ENCODE measurements around the gene NR3C2. TPM values are rescaled to one million over a fixed set of nuclear protein-coding genes. Genes with fewer than 3 reads are reported as not detected.

Gene NR3C2
- total and polyA plus RNA-seq, 2 of the 4 experiments (the other 2 are of a cell fraction) = 1.1 to 2.3 TPM

DNA sequence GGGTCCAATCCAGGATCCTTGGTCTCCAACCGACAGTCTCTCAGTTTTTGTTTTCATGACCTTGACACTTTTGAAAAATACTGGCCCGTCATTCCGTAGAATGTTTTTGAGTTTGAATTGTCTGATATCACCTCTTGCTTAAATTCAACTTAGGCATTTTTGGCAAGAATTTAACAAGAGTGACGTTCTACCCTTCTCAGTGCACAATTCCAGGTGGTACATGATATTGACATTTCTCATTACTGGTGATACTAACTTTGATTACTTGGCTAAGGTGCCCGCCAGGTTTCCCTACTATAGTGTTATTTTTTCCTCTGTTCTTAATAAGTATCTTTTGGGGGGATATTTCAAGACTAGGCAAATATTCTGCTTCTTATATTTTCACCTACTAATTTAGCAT is 215.1 kb downstream of the NR3C2 start:
- Histone ChIP-seq H4K91ac (ENCODE audit: insufficient read depth, low read depth, low read length) (no peak overlapping the region), H3K18ac (ENCODE audit: low read depth, low read length) (no peak overlapping the region), H2BK15ac (ENCODE audit: low read depth, low read length) (no peak overlapping the region), H3K4me1 (ENCODE audit: control insufficient read depth, insufficient read depth, low read length) (no peaks in the 10 kb centered on the region), H3K56ac (ENCODE audit: extremely low read depth, insufficient read depth, low read length) (no peak overlapping the region), H3K4me2 (ENCODE audit: low read depth, low read length) (no peak overlapping the region), H3K14ac (replicated peaks; ENCODE audit: low read depth, low read length) (no peak overlapping the region), H3K9ac (ENCODE audit: low read depth, low read length) (no peak overlapping the region), H4K20me1 (ENCODE audit: insufficient read depth, low read length) (no peaks in the 10 kb centered on the region), H3K27me3 (ENCODE audit: control insufficient read depth, insufficient read depth, low read length) (no peaks in the 10 kb centered on the region), H3K4me3 (ENCODE audit: insufficient read depth, low read depth, low read length) (no peak overlapping the region), H3K9me1 (ENCODE audit: insufficient read depth, low read length) (no peaks in the 10 kb centered on the region), H3K79me1 (ENCODE audit: low read depth in 1 of 2, low read length in 2 of 2) (no peaks in the 10 kb centered on the region), H2BK20ac (ENCODE audit: low read depth, low read length) (no peak overlapping the region), H3K23ac (ENCODE audit: low read depth, low read length) (no peak overlapping the region), H3K36me3 (ENCODE audit: control insufficient read depth, insufficient read depth, low read length) (no peaks in the 10 kb centered on the region), H2BK120ac (ENCODE audit: low read depth, low read length) (no peak overlapping the region), H2AK5ac (ENCODE audit: low read depth, low read length) (no peak overlapping the region), H2AK9ac (replicated peaks; ENCODE audit: low read depth, low read length, poor library complexity) (no peak overlapping the region), H2AFZ (replicated peaks; ENCODE audit: low read length, poor library complexity) (no peak overlapping the region), H4K5ac (ENCODE audit: low read depth, low read length) (no peak overlapping the region), H3K4ac (ENCODE audit: low read depth, low read length) (no peak overlapping the region), H2BK5ac (ENCODE audit: low read depth, low read length, poor library complexity, severe bottlenecking) (no peak overlapping the region), H3K9me3 (ENCODE audit: control insufficient read depth, insufficient read depth, low read length) (no peaks in the 10 kb centered on the region), H4K8ac (ENCODE audit: low read depth in 2 of 2, low read length in 2 of 2) (no peak overlapping the region), H3K27ac (ENCODE audit: insufficient read depth, low read length) (no peak overlapping the region)
- ChIA-PET CTCF (no interaction called here), POLR2A (ENCODE audit: unreplicated experiment) (no interaction called here)
- in situ Hi-C loops (cut with MboI; ENCODE audit: low sequenced_read_pairs) = no loop called here
- no TSS peak for BruUV-seq (replicated peaks)
- dilution Hi-C loops (cut with HindIII; ENCODE audit: low sequenced_read_pairs, unreplicated experiment) = no loop called here
- intact Hi-C loops (cut with micrococcal nuclease) = no loop called here
- no peak for DNase-seq
- TF ChIP-seq NFE2L2 (IDR thresholded peaks at IDR 0.05; ENCODE audit: low read depth, low read length) = no peak
- no peak for TF ChIP-seq POLR2A (IDR thresholded peaks at IDR 0.05; ENCODE audit: low read depth, low read length)
- no peak for TF ChIP-seq MXI1 (IDR thresholded peaks at IDR 0.05; ENCODE audit: borderline replicate concordance, low read depth, low read length)
- no CpG with 5 or more reads among the region's 5 CpGs for WGBS, 2 experiments (ENCODE audit: extremely low coverage in 2 of 2, insufficient read length in 1 of 2)
- no peak for ATAC-seq (ENCODE audit: low read depth)

Data from IMR-90 (cell line).